Prostate gland (tissue), 2 donors: ENCODE measurements around the gene FAM204A.

ENCODE experiments used
- POLR2AphosphoS5 ChIP-seq: sonication (generic); formaldehyde crosslinking; IDR thresholded peaks from one replicate; pipeline ENCODE4 v1.6.1; 2017; ENCODE audit warnings: antibody characterized with exemption
- TF ChIP-seq, protein P1 (sequence below), 4 experiments: fragments of 200-600 bp in 2 of 4; fragments of 450-650 bp in 2 of 4; sonication (generic) in 2 of 4; IDR thresholded peaks; 1 replicate in 3 of 4; 2 replicates in 1 of 4; pipeline ENCODE4 v1.5.1; 2016 to 2019; ENCODE audit warnings: antibody characterized with exemption in 4 of 4, mild to moderate bottlenecking in 2 of 4, moderate library complexity in 2 of 4

DNA sequence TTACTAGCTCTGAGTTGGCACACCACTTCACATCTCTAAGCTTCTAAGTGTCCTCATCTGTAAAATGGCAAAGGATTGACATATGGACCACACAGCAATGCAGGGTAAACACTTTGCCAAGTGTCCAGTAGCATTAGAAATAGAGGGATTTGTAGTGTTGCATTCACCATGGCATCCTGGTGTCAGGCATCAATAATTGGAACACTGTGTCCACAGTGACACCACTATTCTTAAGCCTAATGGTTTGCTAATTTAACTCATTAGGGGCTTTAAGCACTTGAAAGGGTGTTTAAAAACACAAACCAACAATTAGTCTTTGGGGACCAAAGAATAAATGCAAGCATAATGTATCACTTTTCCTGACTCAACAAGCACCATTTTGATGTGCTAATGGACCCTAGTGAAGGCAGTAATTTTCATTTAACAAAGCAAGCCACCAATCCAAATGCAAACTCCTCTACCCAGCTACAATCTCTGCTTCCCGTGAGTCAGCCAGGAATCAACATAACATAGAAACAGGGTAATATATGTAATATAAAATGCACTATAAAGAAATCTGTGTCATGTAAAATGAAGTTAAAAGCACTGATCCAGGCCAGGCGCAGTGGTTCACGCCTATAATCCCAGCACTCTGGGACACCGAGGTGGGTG, 75.9 kb downstream of the FAM204A start:
- TF ChIP-seq, protein P1, sequence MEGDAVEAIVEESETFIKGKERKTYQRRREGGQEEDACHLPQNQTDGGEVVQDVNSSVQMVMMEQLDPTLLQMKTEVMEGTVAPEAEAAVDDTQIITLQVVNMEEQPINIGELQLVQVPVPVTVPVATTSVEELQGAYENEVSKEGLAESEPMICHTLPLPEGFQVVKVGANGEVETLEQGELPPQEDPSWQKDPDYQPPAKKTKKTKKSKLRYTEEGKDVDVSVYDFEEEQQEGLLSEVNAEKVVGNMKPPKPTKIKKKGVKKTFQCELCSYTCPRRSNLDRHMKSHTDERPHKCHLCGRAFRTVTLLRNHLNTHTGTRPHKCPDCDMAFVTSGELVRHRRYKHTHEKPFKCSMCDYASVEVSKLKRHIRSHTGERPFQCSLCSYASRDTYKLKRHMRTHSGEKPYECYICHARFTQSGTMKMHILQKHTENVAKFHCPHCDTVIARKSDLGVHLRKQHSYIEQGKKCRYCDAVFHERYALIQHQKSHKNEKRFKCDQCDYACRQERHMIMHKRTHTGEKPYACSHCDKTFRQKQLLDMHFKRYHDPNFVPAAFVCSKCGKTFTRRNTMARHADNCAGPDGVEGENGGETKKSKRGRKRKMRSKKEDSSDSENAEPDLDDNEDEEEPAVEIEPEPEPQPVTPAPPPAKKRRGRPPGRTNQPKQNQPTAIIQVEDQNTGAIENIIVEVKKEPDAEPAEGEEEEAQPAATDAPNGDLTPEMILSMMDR (IDR thresholded peaks at IDR 0.05) = no peak
- TF ChIP-seq POLR2AphosphoS5 = no peak
